Activated CD8-positive, alpha-beta memory T cell treated with anti-CD3 and anti-CD28 coated beads, Interleukin-2, amount 50 U/mL, for 24 hours (primary cell): ENCODE measurements around the gene GAS6.

ENCODE experiments used
- DNase-seq: peaks from one replicate; pipeline ENCODE4 v3.0.0-alpha.2; 2020; ENCODE audit errors: extremely low read depth

Gene GAS6

GRCh38 chr13:113770937-113771336 lies 92.9 kb downstream of the GAS6 start:
- DNase-seq, result no peak
